Stomach (tissue), 9 donors: ENCODE measurements around the gene GRIP2. TPM values are rescaled to one million over a fixed set of nuclear protein-coding genes. Genes with fewer than 3 reads are reported as not detected.

Experiments used
- DNase-seq, 2 donors: peaks; one replicate each; pipeline versions ENCODE4 v3.0.0 to v3.0.0-alpha.2; 2013 to 2019
- H3K27ac ChIP-seq, 5 donors: fragments of 200-600 bp in 4 of 5; sonication (generic) in 4 of 5; one replicate each; pipeline ENCODE4 v1.5.1; 2013 to 2019; ENCODE audit warnings: mild to moderate bottlenecking in 1 of 5, moderate library complexity in 1 of 5
- H3K27me3 ChIP-seq, 3 donors: fragments of 200-600 bp; sonication (generic); one replicate each; pipeline ENCODE4 v1.5.1; 2017 to 2019; ENCODE audit warnings: mixed run types in 1 of 3
- H3K36me3 ChIP-seq, 4 donors: fragments of 200-600 bp; sonication (generic); 1 replicate in 3 of 4; 2 replicates in 1 of 4; pipeline ENCODE4 v1.5.1; 2016 to 2019
- H3K4me1 ChIP-seq, 4 donors: fragments of 200-600 bp; sonication (generic); one replicate each; pipeline ENCODE4 v1.5.1; 2016 to 2019
- H3K4me3 ChIP-seq, 4 donors: fragments of 200-600 bp; sonication (generic) in 3 of 4; one replicate each; pipeline ENCODE4 v1.5.1; 2016 to 2019; ENCODE audit warnings: mild to moderate bottlenecking in 1 of 4
- H3K9me3 ChIP-seq, 4 donors: fragments of 200-600 bp; sonication (generic); one replicate each; pipeline ENCODE4 v1.5.1; 2016 to 2019
- EP300 ChIP-seq: sonication (generic); formaldehyde crosslinking; IDR thresholded peaks from one replicate; pipeline ENCODE4 v1.6.1; 2017; ENCODE audit warnings: antibody characterized with exemption
- POLR2A ChIP-seq, 4 donors: fragments of 450-650 bp; IDR thresholded peaks; one replicate each; pipeline ENCODE4 v1.6.1; 2016; ENCODE audit warnings: antibody characterized with exemption in 4 of 4, control low read depth in 2 of 4, mild to moderate bottlenecking in 1 of 4, moderate library complexity in 1 of 4
- POLR2AphosphoS5 ChIP-seq, 3 donors: sonication (generic); formaldehyde crosslinking; IDR thresholded peaks; one replicate each; pipeline ENCODE4 v1.6.1; 2016; ENCODE audit warnings: antibody characterized with exemption in 3 of 3
- WGBS, 5 donors: extraction: QIAGEN DNeasy Blood & Tissue Kit in 3 of 5; methylation state at CpG; one replicate each; pipeline versions ENCODE4 v1.1.5 to v1.1.7; 2013 to 2018; 5-methylcytosine and 5-hydroxymethylcytosine counted together
- intact Hi-C: fragments of 100-400 bp; cut with DNase I; formaldehyde crosslinking; loops from one replicate; pipeline ENCODE4 v1.15.1; 2023; ENCODE audit warnings: low total_unique reads
- polyA plus RNA-seq, 3 donors: library from polyadenylated mRNA; stranded (reverse); fragments of 200-250 nt; gene quantifications; one replicate each; pipeline ENCODE4 v1.2.3, GENCODE V29; 2013
- total RNA-seq, 5 donors: library from RNA; depleted of rRNA; stranded (reverse); fragments of >200 nt; gene quantifications; one replicate each; pipeline versions ENCODE4 v1.1.0 to v1.2.3, GENCODE V29; 2014 to 2016
- TF ChIP-seq, protein P1 (sequence below), 7 experiments: fragments of 450-650 bp in 4 of 7; fragments of 200-600 bp in 3 of 7; sonication (generic) in 3 of 7; IDR thresholded peaks; one replicate each; pipeline ENCODE4 v1.5.1; 2016 to 2019; ENCODE audit warnings: antibody characterized with exemption in 7 of 7, control low read depth in 2 of 7, mild to moderate bottlenecking in 1 of 7
- donor health status: healthy with polysubstance abuse.
- donor health status: Bipolar disorder and iron deficiency.
- donor health status: healthy.

GRIP2 gene
- total and polyA plus RNA-seq, 8 donors, result 0.58 to 33.8 (median 2.8) TPM

DNA sequence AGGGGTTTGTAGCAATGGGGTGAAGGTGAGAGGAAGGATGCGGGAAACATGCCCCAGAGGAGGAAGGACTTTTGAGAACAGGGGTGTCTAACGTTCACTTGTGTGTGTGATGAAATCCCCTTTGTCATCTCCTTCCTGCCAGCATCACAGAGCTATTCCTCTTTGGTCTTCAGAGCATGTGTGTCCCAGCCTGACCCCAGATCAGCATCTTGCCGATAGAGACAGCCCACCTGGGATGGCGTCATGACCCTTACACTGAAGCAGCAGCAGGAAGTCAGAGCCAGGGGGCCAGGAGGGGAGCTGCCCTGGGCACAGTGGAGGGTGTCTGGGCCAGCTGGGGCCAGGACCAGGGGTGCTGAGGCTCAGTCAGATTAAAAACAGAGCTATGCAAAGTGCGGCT lies 29.9 kb upstream of the GRIP2 start:
- H3K36me3 ChIP-seq, result no peaks in the 10 kb centered on the region
- 34 to 51% (median 39%) methylated on average over 5 of the region's 5 CpGs for WGBS, 5 donors

GRCh38 chr3:14569474-14570000 lies 29.4 kb upstream of the GRIP2 start:
- intact Hi-C loops, result no loop called here
- 79 to 89% (median 85%) methylated on average over 11 of the region's 11 CpGs for WGBS, 5 donors
- peak overlapping the region in 1 of 5 donors; percentile 18 for H3K27ac ChIP-seq

More for the DNA sequence above, 29.9 kb upstream of the GRIP2 start:
- no peak for TF ChIP-seq EP300
- no peak for TF ChIP-seq POLR2A (IDR thresholded peaks at IDR 0.05)
- no peak for TF ChIP-seq POLR2AphosphoS5 (IDR thresholded peaks at IDR 0.05)
- TF ChIP-seq, protein P1, sequence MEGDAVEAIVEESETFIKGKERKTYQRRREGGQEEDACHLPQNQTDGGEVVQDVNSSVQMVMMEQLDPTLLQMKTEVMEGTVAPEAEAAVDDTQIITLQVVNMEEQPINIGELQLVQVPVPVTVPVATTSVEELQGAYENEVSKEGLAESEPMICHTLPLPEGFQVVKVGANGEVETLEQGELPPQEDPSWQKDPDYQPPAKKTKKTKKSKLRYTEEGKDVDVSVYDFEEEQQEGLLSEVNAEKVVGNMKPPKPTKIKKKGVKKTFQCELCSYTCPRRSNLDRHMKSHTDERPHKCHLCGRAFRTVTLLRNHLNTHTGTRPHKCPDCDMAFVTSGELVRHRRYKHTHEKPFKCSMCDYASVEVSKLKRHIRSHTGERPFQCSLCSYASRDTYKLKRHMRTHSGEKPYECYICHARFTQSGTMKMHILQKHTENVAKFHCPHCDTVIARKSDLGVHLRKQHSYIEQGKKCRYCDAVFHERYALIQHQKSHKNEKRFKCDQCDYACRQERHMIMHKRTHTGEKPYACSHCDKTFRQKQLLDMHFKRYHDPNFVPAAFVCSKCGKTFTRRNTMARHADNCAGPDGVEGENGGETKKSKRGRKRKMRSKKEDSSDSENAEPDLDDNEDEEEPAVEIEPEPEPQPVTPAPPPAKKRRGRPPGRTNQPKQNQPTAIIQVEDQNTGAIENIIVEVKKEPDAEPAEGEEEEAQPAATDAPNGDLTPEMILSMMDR (IDR thresholded peaks at IDR 0.05), result no peak
- Histone ChIP-seq H3K27ac (peak overlapping the region in 1 of 5 donors; percentile 48), H3K27me3 (peaks cover 0 to 37% (median 0%) of the 10 kb centered on the region in 3 donors), H3K4me1 (peaks cover 0 to 14% (median 0%) of the 10 kb centered on the region in 4 donors), H3K4me3 (no peak overlapping the region), H3K9me3 (no peaks in the 10 kb centered on the region)
- no peak for DNase-seq
- intact Hi-C loops, result no loop called here

GRCh38 chr3:14568269-14568668 lies 28.1 kb upstream of the GRIP2 start:
- Histone ChIP-seq H3K36me3 (no peaks in the 10 kb centered on the region), H3K4me3 (no peak overlapping the region), H3K27me3 (peaks cover 0 to 26% (median 3%) of the 10 kb centered on the region in 3 donors), H3K4me1 (peaks cover 0 to 20% (median 0%) of the 10 kb centered on the region in 4 donors), H3K27ac (no peak overlapping the region), H3K9me3 (no peaks in the 10 kb centered on the region)
- TF ChIP-seq, protein P1 (IDR thresholded peaks at IDR 0.05), result no peak
- 84 to 95% (median 90%) methylated on average over 7 of the region's 7 CpGs for WGBS, 5 donors
- no peak for DNase-seq
- intact Hi-C loops, result no loop called here

More at GRCh38 chr3:14569474-14570000, 29.4 kb upstream of the GRIP2 start:
- Histone ChIP-seq H3K27me3 (peaks cover 0 to 37% (median 3%) of the 10 kb centered on the region in 3 donors), H3K36me3 (no peaks in the 10 kb centered on the region), H3K4me3 (no peak overlapping the region), H3K9me3 (no peaks in the 10 kb centered on the region), H3K4me1 (peaks cover 0 to 20% (median 0%) of the 10 kb centered on the region in 4 donors)
- no peak for TF ChIP-seq EP300
- TF ChIP-seq POLR2A (IDR thresholded peaks at IDR 0.05), result no peak
- no peak for TF ChIP-seq POLR2AphosphoS5 (IDR thresholded peaks at IDR 0.05)
- TF ChIP-seq, protein P1 (IDR thresholded peaks at IDR 0.05), result no peak
- no peak for DNase-seq

DNA sequence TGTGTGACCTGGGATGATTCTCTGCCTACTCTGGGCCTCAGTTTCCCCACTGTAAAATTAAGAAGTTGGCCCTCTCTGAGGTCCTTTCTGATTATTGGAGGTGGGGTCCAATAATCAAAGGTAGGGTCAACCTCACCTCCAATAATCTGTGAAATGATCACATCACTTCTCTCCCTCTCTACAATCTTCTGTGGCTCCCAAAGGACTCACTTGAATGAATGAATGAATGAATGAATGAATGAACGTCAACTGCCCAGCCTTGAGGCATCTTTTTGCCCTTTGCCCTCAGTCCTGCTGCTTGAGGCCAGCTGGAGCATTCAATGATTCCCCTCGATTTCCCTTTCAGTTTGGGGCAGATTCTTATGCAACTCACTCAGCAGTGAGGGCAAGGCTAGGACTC lies 26.7 kb upstream of the GRIP2 start:
- Histone ChIP-seq H3K4me3 (no peak overlapping the region), H3K36me3 (no peaks in the 10 kb centered on the region), H3K27me3 (peaks cover 0 to 19% (median 3%) of the 10 kb centered on the region in 3 donors), H3K27ac (no peak overlapping the region), H3K9me3 (no peaks in the 10 kb centered on the region), H3K4me1 (peaks cover 0 to 20% (median 0%) of the 10 kb centered on the region in 4 donors)
- no peak for DNase-seq
- TF ChIP-seq POLR2AphosphoS5 (IDR thresholded peaks at IDR 0.05), result no peak
- no peak for TF ChIP-seq EP300
- TF ChIP-seq POLR2A (IDR thresholded peaks at IDR 0.05), result no peak
- TF ChIP-seq, protein P1 (IDR thresholded peaks at IDR 0.05), result no peak
- intact Hi-C loops, result no loop called here
- 54 to 65% (median 58%) methylated on average over 2 of the region's 2 CpGs for whole genome bisulfite sequencing, 5 donors
